Measurements from ENCODE around the gene RYR1. TPM values are rescaled to one million over a fixed set of nuclear protein-coding genes. Genes with fewer than 3 reads are reported as not detected.

Gene RYR1
- total and polyA plus RNA-seq, 2 of the 13 experiments (the other 11 are each of a cell fraction or from before 2014, with no cell fraction given), result 0.03 TPM; not detected in 1

DNA sequence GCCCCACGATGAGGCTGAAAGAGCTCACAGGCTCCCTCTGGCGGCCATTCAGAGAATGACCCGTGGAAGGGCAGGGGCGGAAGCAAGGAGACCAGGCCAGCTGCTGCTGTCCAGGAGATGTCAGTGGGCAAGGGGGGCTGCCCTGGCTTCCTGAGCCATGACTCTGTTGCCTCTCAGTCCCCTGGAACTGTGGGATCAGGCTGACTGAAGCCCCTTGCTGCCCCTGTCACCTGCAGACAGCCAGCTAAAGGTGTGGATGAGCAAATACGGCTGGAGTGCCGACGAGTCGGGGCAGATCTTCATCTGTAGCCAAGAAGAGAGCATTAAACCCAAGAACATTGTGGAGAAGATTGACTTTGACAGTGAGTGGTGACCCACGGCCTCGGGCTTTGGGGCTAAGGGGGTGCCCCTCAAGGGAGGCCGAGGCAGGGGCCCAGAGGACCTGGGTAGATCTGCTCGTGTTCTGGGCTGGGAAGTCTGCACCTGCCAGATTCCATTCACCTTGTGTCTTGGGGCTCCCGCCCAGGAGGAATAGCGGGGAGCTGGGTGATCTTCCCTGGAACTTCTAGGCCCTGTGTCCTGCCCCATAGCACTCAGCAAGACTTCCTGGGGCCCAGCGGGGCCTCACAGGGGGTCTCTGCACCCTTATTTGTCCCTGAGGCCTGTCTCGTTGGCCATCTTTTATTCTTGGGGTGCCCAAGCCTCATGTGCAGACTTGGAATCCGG is 201.4 kb downstream of the RYR1 start (continued):
- no peak for TF ChIP-seq PITX1 (CRISPR knock-in tag; IDR thresholded peaks at IDR 0.05)
- TF ChIP-seq JUN (CRISPR knock-in tag; IDR thresholded peaks at IDR 0.05), result no peak
- no peak for TF ChIP-seq ETS1 (CRISPR knock-in tag; IDR thresholded peaks at IDR 0.05)
- no peak for TF ChIP-seq CEBPZ (IDR thresholded peaks at IDR 0.05; ENCODE audit: low read length)
- TF ChIP-seq REL (CRISPR knock-in tag; conservative IDR thresholded peaks at IDR 0.05), result no peak
- no peak for TF ChIP-seq NFIB (CRISPR knock-in tag; IDR thresholded peaks at IDR 0.05; ENCODE audit: borderline replicate concordance)
- no peak for TF ChIP-seq CCAR2 (optimal IDR thresholded peaks at IDR 0.05; ENCODE audit: low read depth, low read length)
- no peak for TF ChIP-seq JUND (CRISPR knock-in tag; IDR thresholded peaks at IDR 0.05)
- TF ChIP-seq HNF4A (CRISPR knock-in tag; IDR thresholded peaks at IDR 0.05), result no peak
- 0 out of 2 replicates have a peak, but pooled peaks have one; percentile 45 for TF ChIP-seq ZNF614 (CRISPR knock-in tag; IDR thresholded peaks at IDR 0.05; ENCODE audit: borderline replicate concordance)
- TF ChIP-seq HOXA5 (CRISPR knock-in tag; IDR thresholded peaks at IDR 0.05), result no peak
- TF ChIP-seq, protein P1, sequence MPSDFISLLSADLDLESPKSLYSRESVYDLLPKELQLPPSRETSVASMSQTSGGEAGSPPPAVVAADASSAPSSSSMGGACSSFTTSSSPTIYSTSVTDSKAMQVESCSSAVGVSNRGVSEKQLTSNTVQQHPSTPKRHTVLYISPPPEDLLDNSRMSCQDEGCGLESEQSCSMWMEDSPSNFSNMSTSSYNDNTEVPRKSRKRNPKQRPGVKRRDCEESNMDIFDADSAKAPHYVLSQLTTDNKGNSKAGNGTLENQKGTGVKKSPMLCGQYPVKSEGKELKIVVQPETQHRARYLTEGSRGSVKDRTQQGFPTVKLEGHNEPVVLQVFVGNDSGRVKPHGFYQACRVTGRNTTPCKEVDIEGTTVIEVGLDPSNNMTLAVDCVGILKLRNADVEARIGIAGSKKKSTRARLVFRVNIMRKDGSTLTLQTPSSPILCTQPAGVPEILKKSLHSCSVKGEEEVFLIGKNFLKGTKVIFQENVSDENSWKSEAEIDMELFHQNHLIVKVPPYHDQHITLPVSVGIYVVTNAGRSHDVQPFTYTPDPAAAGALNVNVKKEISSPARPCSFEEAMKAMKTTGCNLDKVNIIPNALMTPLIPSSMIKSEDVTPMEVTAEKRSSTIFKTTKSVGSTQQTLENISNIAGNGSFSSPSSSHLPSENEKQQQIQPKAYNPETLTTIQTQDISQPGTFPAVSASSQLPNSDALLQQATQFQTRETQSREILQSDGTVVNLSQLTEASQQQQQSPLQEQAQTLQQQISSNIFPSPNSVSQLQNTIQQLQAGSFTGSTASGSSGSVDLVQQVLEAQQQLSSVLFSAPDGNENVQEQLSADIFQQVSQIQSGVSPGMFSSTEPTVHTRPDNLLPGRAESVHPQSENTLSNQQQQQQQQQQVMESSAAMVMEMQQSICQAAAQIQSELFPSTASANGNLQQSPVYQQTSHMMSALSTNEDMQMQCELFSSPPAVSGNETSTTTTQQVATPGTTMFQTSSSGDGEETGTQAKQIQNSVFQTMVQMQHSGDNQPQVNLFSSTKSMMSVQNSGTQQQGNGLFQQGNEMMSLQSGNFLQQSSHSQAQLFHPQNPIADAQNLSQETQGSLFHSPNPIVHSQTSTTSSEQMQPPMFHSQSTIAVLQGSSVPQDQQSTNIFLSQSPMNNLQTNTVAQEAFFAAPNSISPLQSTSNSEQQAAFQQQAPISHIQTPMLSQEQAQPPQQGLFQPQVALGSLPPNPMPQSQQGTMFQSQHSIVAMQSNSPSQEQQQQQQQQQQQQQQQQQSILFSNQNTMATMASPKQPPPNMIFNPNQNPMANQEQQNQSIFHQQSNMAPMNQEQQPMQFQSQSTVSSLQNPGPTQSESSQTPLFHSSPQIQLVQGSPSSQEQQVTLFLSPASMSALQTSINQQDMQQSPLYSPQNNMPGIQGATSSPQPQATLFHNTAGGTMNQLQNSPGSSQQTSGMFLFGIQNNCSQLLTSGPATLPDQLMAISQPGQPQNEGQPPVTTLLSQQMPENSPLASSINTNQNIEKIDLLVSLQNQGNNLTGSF (CRISPR knock-in tag; IDR thresholded peaks at IDR 0.05), result no peak
- TF ChIP-seq TEAD3 (CRISPR knock-in tag; optimal IDR thresholded peaks at IDR 0.05; ENCODE audit: borderline replicate concordance), result peak; percentile 35
- TF ChIP-seq KDM4B (CRISPR knock-in tag; IDR thresholded peaks at IDR 0.05), result no peak
- TF ChIP-seq CHD4 (IDR thresholded peaks at IDR 0.05; ENCODE audit: borderline replicate concordance, low read length), result no peak
- no peak for TF ChIP-seq BORCS8-MEF2B (CRISPR knock-in tag; IDR thresholded peaks at IDR 0.05)
- TF ChIP-seq KDM2A (CRISPR knock-in tag; IDR thresholded peaks at IDR 0.05; ENCODE audit: borderline replicate concordance, low read depth), result peak; percentile 21; the same call in 1 of the 2 replicates
- TF ChIP-seq, protein P2, sequence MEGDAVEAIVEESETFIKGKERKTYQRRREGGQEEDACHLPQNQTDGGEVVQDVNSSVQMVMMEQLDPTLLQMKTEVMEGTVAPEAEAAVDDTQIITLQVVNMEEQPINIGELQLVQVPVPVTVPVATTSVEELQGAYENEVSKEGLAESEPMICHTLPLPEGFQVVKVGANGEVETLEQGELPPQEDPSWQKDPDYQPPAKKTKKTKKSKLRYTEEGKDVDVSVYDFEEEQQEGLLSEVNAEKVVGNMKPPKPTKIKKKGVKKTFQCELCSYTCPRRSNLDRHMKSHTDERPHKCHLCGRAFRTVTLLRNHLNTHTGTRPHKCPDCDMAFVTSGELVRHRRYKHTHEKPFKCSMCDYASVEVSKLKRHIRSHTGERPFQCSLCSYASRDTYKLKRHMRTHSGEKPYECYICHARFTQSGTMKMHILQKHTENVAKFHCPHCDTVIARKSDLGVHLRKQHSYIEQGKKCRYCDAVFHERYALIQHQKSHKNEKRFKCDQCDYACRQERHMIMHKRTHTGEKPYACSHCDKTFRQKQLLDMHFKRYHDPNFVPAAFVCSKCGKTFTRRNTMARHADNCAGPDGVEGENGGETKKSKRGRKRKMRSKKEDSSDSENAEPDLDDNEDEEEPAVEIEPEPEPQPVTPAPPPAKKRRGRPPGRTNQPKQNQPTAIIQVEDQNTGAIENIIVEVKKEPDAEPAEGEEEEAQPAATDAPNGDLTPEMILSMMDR (CRISPR knock-in tag; IDR thresholded peaks at IDR 0.05), result peak; percentile 86
- no peak for TF ChIP-seq GFI1 (CRISPR knock-in tag; IDR thresholded peaks at IDR 0.05; ENCODE audit: borderline replicate concordance)
